GM19035 (cell line): Measurements from ENCODE around the gene COL20A1.

Experiments used
- ATAC-seq: cut with Tn5 transposase; IDR thresholded peaks from one replicate; pipeline ENCODE4 v1.9.1; 2021; ENCODE audit not compliant: unreplicated experiment

COL20A1 gene

GRCh38 chr20:63260521-63260920 lies 32.5 kb upstream of the COL20A1 start:
- ATAC-seq, result no peak

- no peak for ATAC-seq
Observed at GRCh38 chr20:63261060-63261794, 31.8 kb upstream of the COL20A1 start.

- no peak for ATAC-seq
Observed at GRCh38 chr20:63261795-63262528, 31.0 kb upstream of the COL20A1 start.

GRCh38 chr20:63262836-63263235 lies 30.1 kb upstream of the COL20A1 start:
- no peak for ATAC-seq

GRCh38 chr20:63264000-63264399 lies 29.0 kb upstream of the COL20A1 start:
- ATAC-seq, result no peak

GRCh38 chr20:63264519-63264918 lies 28.5 kb upstream of the COL20A1 start:
- ATAC-seq, result no peak

- no peak for ATAC-seq
Observed at GRCh38 chr20:63265891-63266515, 27.0 kb upstream of the COL20A1 start.

- ATAC-seq, result no peak
Observed at GRCh38 chr20:63267691-63268090, 25.3 kb upstream of the COL20A1 start.

GRCh38 chr20:63268256-63268655 lies 24.7 kb upstream of the COL20A1 start:
- ATAC-seq, result no peak

GRCh38 chr20:63268671-63269439 lies 24.1 kb upstream of the COL20A1 start:
- no peak for ATAC-seq

GRCh38 chr20:63269724-63270123 lies 23.3 kb upstream of the COL20A1 start:
- no peak for ATAC-seq

GRCh38 chr20:63270606-63271325 lies 22.2 kb upstream of the COL20A1 start:
- ATAC-seq, result no peak

- peak; percentile 89 for ATAC-seq
Observed at GRCh38 chr20:63272105-63273058, 20.6 kb upstream of the COL20A1 start, which contains the start of gene ARFGAP1. Gene ARFGAP1, plus strand, starts transcription at chr20:63272813. Its CDS starts 2,768 bp downstream, at chr20:63275581.

- ATAC-seq, result peak; percentile 12
Observed at GRCh38 chr20:63273059-63273579, 19.9 kb upstream of the COL20A1 start.

- no peak for ATAC-seq
Observed at GRCh38 chr20:63273635-63274380, 19.2 kb upstream of the COL20A1 start.

- no peak for ATAC-seq
Observed at GRCh38 chr20:63274381-63275228, 18.4 kb upstream of the COL20A1 start.

GRCh38 chr20:63275825-63276224 lies 17.2 kb upstream of the COL20A1 start:
- ATAC-seq, result no peak
